Endothelial cell of umbilical vein (primary cell): Measurements from ENCODE around the gene ATP8B3. TPM values are rescaled to one million over a fixed set of nuclear protein-coding genes. Genes with fewer than 3 reads are reported as not detected.

Experiments
- BruUV-seq: library from RNA; stranded (reverse); fragments of 400-500 nt; replicated peaks from 2 replicates; lab custom pipeline; 2021; lab: Mats Ljungman, UMichigan
- CTCF ChIA-PET: fragments of 300-600, 350-600 bp; sonication (Branson Sonifier 250); formaldehyde crosslinking; loops from one replicate; lab custom pipeline; 2021; ENCODE audit warnings: antibody characterized with exemption, inconsistent platforms; lab: Charles Lee
- POLR2A ChIA-PET: fragments of 300-600, 350-600 bp; sonication (Branson Sonifier 250); formaldehyde crosslinking; loops from one replicate; lab custom pipeline; 2021; ENCODE audit warnings: antibody characterized with exemption, inconsistent platforms; lab: Charles Lee
- DNase-seq: peaks from one replicate; pipeline ENCODE4 v3.0.0-alpha.2; 2011; ENCODE audit warnings: low read depth, low spot score
- FAIRE-seq: peaks from 2 replicates; lab custom pipeline; 2011; peaks lifted over from hg19 to GRCh38; lab: Jason Lieb, UNC
- H2AFZ ChIP-seq: 2 replicates; pipeline ENCODE4 v1.6.0; 2012; ENCODE audit warnings: low read depth, low read length, control low read depth, inconsistent platforms
- H3K27ac ChIP-seq: 2 replicates; pipeline ENCODE4 v1.5.1; 2011; ENCODE audit warnings: low read depth, mild to moderate bottlenecking, control low read depth, low read length, moderate library complexity; ENCODE audit not compliant: insufficient read depth
- H3K27me3 ChIP-seq, 2 experiments: 2 replicates each; pipeline versions ENCODE4 v1.6.0 to v1.6.1; 2011; ENCODE audit warnings: low read length in 2 of 2, mixed read lengths in 1 of 2; ENCODE audit not compliant: control insufficient read depth in 2 of 2, insufficient read depth in 2 of 2
- H3K36me3 ChIP-seq, 2 experiments: 2 replicates in 1 of 2; 3 replicates in 1 of 2; pipeline ENCODE4 v1.5.1; 2011; ENCODE audit warnings: low read length in 2 of 2, mild to moderate bottlenecking in 1 of 2, moderate library complexity in 1 of 2; ENCODE audit not compliant: control insufficient read depth in 2 of 2, insufficient read depth in 2 of 2; ENCODE audit errors: extremely low read depth in 1 of 2
- H3K4me1 ChIP-seq: 3 replicates; pipeline ENCODE4 v1.5.1; 2011; ENCODE audit warnings: mild to moderate bottlenecking, low read length; ENCODE audit not compliant: control insufficient read depth, insufficient read depth; ENCODE audit errors: extremely low read depth
- H3K4me2 ChIP-seq: 2 replicates; pipeline ENCODE4 v1.6.1; 2011; ENCODE audit warnings: low read length, control low read depth, mixed read lengths; ENCODE audit not compliant: insufficient read depth
- H3K4me3 ChIP-seq, 3 experiments: fragments of 200-600 bp in 1 of 3; sonication (generic), shearing (Covaris generic) in 1 of 3; replicated peaks in 1 of 3; 2 replicates each; pipeline ENCODE4 v1.5.1; 2011 to 2016; ENCODE audit warnings: control low read depth in 3 of 3, low read length in 3 of 3, mild to moderate bottlenecking in 2 of 3, inconsistent platforms in 1 of 3, low read depth in 1 of 3, moderate library complexity in 1 of 3; ENCODE audit not compliant: insufficient read depth in 1 of 3
- H3K79me2 ChIP-seq: 2 replicates; pipeline ENCODE4 v1.6.0; 2012; ENCODE audit warnings: low read length, inconsistent platforms; ENCODE audit not compliant: control insufficient read depth, insufficient read depth
- H3K9ac ChIP-seq: replicated peaks from 2 replicates; pipeline ENCODE3; 2011; ENCODE audit warnings: low read length, control low read depth; ENCODE audit not compliant: insufficient read depth; ENCODE audit errors: extremely low read depth
- H3K9me1 ChIP-seq: replicated peaks from 3 replicates; pipeline ENCODE4 v1.6.0; 2011; ENCODE audit warnings: mild to moderate bottlenecking, low read length; ENCODE audit not compliant: control insufficient read depth, insufficient read depth; ENCODE audit errors: extremely low read depth
- H3K9me3 ChIP-seq: replicated peaks from 2 replicates; pipeline ENCODE4 v1.5.1; 2012; ENCODE audit warnings: low read length, inconsistent platforms; ENCODE audit not compliant: control insufficient read depth, insufficient read depth
- H4K20me1 ChIP-seq: replicated peaks from 2 replicates; pipeline ENCODE3; 2011; ENCODE audit warnings: mild to moderate bottlenecking, low read length; ENCODE audit not compliant: control insufficient read depth, insufficient read depth; ENCODE audit errors: extremely low read depth
- EZH2 ChIP-seq: IDR thresholded peaks from 2 replicates; pipeline ENCODE4 v1.6.1; 2012; ENCODE audit warnings: borderline replicate concordance, low read depth, mild to moderate bottlenecking, moderate library complexity, low read length, inconsistent platforms; ENCODE audit not compliant: severe bottlenecking
- FOS ChIP-seq: IDR thresholded peaks from 2 replicates; pipeline ENCODE4 v1.6.1; 2011; ENCODE audit warnings: mild to moderate bottlenecking, low read length, moderate library complexity, borderline replicate concordance; ENCODE audit not compliant: insufficient read depth
- JUN ChIP-seq: IDR thresholded peaks from 2 replicates; pipeline ENCODE4 v1.6.1; 2011; ENCODE audit warnings: borderline replicate concordance, low read depth; ENCODE audit not compliant: insufficient read length, insufficient read depth
- MYC ChIP-seq: IDR thresholded peaks from one replicate; pipeline ENCODE4 v1.6.1; 2011; ENCODE audit warnings: mild to moderate bottlenecking, low read depth, low read length
- POLR2AphosphoS5 ChIP-seq: IDR thresholded peaks from 2 replicates; pipeline ENCODE4 v1.6.1; 2012; ENCODE audit warnings: low read depth, mild to moderate bottlenecking, control low read depth, low read length, moderate library complexity; ENCODE audit not compliant: insufficient read depth
- dilution Hi-C: fragments of 300-500 bp; cut with MboI; formaldehyde crosslinking; loops from one replicate; pipeline ENCODE4 v1.15.0; 2019; ENCODE audit warnings: low sequenced_read_pairs; ENCODE audit not compliant: extremely low pct_ligation_motif_present
- intact Hi-C: fragments of 100-400 bp; cut with micrococcal nuclease; formaldehyde crosslinking; loops from one replicate; pipeline ENCODE4 v1.10.0; 2022
- polyA plus RNA-seq, 4 experiments: library from polyadenylated mRNA; depleted of rRNA in 3 of 4; stranded (reverse) in 3 of 4; unstranded in 1 of 4; fragments of >200 nt; gene quantifications; 2 replicates each; pipeline versions ENCODE4 v1.2.1 to v1.2.3, GENCODE V29; 2011 to 2012; ENCODE audit warnings: missing spikeins in 1 of 4
- total RNA-seq: library from RNA; stranded (reverse); gene quantifications from 2 replicates; pipeline ENCODE4 v1.2.3, GENCODE V29; 2021

ATP8B3 gene
- total and polyA plus RNA-seq, 2 donors (not counting 3 experiments of a cell fraction or from before 2014, with no cell fraction given) = 1.1 to 7.3 TPM

GRCh38 chr19:1811472-1811894 is 593 bp downstream of the ATP8B3 start:
- POLR2A ChIA-PET = no interaction called here

GRCh38 chr19:1810439-1811160 is 1.5 kb downstream of the ATP8B3 start:
- Histone ChIP-seq H3K79me2 (no peaks in the 10 kb centered on the region), H2AFZ (no peak overlapping the region), H3K9ac (no peak overlapping the region), H3K4me3 (no peak overlapping the region), H4K20me1 (no peaks in the 10 kb centered on the region), H3K27me3 (no peaks in the 10 kb centered on the region), H3K4me1 (peaks cover 13% of the 10 kb centered on the region), H3K9me3 (no peaks in the 10 kb centered on the region), H3K9me1 (no peaks in the 10 kb centered on the region), H3K27ac (no peak overlapping the region), H3K36me3 (peaks cover 0 to 3% of the 10 kb centered on the region in 2 experiments), H3K4me2 (no peak overlapping the region)
- POLR2A ChIA-PET = no interaction called here
- BruUV-seq = no TSS peak
- dilution Hi-C loops = no loop called here
- CTCF ChIA-PET = no interaction called here
- DNase-seq (no peak), FAIRE-seq (no peak)
- TF ChIP-seq EZH2 (no peak), POLR2AphosphoS5 (no peak), MYC (no peak)
- intact Hi-C loops = loop anchor here (5.0 kb wide), 1 partner anchor 33 kb away; no protein-coding TSS in a partner anchor

More at GRCh38 chr19:1811472-1811894, 593 bp downstream of the ATP8B3 start:
- H3K4me1 ChIP-seq = peaks cover 13% of the 10 kb centered on the region
- H3K36me3 ChIP-seq = peaks cover 3 to 6% of the 10 kb centered on the region in 2 experiments
- intact Hi-C loops (loop anchor here (5.0 kb wide), 1 partner anchor 34 kb away; no protein-coding TSS in a partner anchor), dilution Hi-C loops (no loop called here)
- no peak overlapping the region for H3K4me3 ChIP-seq
- H3K27me3 ChIP-seq = no peaks in the 10 kb centered on the region
- H3K9me3 ChIP-seq = no peaks in the 10 kb centered on the region
- TF ChIP-seq FOS = peak; percentile 37
- no peak for TF ChIP-seq JUN
- no peak overlapping the region for H3K27ac ChIP-seq
- no peaks in the 10 kb centered on the region for H3K79me2 ChIP-seq
- H3K9me1 ChIP-seq = no peaks in the 10 kb centered on the region
- H4K20me1 ChIP-seq = no peaks in the 10 kb centered on the region
- H3K4me2 ChIP-seq = peak overlapping the region; percentile 41
- H3K9ac ChIP-seq = no peak overlapping the region
- DNase-seq (peak; percentile 30), FAIRE-seq (peak; percentile 59)
- CTCF ChIA-PET = no interaction called here
- BruUV-seq = no TSS peak
- peak overlapping the region; percentile 57 for H2AFZ ChIP-seq
